GM18867 (cell line): ENCODE data around the gene ATRIP.

Experiments used
- ATAC-seq: cut with Tn5 transposase; IDR thresholded peaks from one replicate; pipeline ENCODE4 v1.9.1; 2021; ENCODE audit warnings: mild to moderate bottlenecking, moderate library complexity; ENCODE audit not compliant: unreplicated experiment

ATRIP gene

DNA sequence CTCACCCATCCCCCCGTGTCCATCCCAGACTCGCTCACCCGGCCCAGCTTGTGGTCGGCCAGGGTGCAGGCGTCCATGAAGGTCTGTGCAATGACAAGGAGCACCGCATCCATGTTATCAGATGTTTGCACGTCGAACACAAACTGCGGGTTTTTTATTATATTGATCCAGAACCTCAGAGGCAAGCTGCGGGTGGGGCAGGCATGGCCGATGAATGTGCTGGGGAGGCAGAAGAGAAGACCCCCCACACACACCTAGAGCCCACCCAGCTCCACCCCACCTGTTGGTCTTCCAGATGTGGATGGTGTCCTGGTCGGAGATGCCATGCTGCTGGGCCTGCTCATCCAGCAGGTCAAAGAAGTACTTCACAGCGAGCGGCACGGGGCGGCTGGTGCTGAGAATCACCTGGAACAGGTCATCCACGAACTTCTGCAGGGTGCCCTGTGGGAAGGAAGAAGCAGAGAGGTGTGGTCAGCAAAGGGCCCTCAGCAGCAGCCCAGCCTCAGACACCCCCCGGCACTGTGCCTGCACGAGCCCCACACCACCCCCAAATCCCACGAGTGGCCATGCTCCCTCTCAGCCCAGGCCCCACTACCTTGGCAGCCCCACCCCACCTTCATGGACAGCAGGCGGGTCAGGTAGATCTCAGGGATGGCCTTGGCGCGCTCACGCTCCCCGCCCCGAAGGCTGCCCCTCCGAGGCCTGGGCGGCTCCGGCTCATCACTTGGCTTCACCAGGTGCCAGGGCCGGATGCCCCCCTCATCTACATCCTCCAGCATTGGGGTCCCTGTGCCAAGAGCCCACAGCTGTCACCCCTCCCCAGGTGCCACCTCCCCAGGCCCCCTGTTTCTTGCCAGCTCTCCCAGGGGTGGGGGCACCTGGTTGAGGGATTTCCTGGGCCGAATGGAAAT is 37.0 kb upstream of the ATRIP start:
- no peak for ATAC-seq

GRCh38 chr3:48410205-48411040 is 36.1 kb upstream of the ATRIP start:
- no peak for ATAC-seq

DNA sequence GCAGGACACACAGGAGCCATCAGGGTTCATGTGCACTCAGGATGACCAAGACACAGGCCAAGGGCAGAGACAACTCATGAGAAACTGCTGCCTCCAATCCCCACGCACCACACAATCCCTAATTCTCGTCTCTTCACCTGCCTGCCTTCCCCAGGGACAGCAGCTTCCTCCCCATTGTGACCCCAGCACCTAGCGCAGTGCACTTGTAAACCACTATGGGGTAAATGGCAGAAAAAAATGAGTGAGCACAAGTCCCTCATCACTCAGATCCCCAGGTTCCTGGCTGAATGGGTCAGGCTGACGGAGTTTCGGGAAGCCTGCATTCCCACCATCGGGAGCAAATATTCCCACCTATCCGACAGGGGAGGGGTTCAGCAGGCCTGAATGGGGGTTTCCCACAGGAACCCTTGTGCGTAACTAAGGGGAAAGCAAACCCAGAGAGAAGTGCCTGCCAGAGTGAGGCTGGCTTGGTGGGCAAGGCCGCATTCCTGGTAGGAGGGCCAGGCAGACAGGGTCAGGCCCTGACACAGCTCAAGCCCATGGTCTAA is 35.4 kb upstream of the ATRIP start:
- ATAC-seq, result no peak

GRCh38 chr3:48411606-48412374 is 34.7 kb upstream of the ATRIP start:
- no peak for ATAC-seq

DNA sequence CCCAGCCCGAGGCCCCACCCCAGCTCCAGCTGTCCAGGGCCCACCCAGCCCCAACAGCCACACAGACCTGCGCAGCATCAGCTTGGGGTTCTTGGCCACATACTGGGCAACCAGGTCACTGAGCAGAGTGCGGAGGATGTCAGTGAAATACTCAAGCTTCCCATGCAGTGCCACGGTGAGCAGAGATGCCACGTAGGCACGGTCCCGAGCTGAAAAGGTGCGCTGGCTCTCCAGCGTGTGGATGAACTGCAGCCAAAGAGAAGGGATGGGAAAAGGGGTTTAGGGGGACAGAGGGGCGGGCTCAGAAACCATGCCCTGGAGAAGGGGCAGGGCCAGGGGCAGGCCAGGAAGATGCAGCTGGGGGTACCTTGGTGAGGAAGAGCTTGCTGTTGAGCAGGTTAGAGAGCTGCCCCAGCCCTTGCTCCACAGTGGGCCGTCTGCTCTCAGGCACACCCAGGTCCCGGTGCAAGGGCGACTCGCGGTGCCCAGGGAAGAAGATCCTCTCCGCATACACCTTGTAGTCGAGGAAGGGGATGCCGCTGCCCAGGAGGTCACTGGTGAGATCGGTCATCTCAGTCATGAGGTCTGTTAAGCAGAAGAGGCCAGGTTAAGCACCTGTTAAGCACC is 34.0 kb upstream of the ATRIP start:
- ATAC-seq, result no peak

DNA sequence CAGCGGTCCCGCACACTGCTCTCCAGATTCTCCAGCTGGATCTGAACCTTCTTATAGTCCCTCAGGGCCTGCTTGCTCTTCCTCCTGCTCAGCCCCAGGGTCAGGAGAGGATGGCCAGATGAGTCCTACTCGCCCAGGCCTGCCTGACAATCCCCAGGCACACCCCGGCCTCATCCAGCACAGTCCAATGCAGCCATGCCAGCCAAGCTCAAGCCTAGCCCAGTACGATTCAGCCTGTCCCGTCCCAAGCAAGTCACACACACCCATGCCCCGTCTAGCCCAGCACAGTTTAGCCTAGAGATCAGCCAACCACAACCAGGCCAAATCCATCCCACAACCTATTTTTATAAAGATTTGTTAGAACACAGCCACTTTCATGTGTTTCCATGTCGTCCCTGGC is 33.5 kb upstream of the ATRIP start:
- no peak for ATAC-seq

GRCh38 chr3:48413611-48414010 is 32.9 kb upstream of the ATRIP start:
- ATAC-seq, result no peak

DNA sequence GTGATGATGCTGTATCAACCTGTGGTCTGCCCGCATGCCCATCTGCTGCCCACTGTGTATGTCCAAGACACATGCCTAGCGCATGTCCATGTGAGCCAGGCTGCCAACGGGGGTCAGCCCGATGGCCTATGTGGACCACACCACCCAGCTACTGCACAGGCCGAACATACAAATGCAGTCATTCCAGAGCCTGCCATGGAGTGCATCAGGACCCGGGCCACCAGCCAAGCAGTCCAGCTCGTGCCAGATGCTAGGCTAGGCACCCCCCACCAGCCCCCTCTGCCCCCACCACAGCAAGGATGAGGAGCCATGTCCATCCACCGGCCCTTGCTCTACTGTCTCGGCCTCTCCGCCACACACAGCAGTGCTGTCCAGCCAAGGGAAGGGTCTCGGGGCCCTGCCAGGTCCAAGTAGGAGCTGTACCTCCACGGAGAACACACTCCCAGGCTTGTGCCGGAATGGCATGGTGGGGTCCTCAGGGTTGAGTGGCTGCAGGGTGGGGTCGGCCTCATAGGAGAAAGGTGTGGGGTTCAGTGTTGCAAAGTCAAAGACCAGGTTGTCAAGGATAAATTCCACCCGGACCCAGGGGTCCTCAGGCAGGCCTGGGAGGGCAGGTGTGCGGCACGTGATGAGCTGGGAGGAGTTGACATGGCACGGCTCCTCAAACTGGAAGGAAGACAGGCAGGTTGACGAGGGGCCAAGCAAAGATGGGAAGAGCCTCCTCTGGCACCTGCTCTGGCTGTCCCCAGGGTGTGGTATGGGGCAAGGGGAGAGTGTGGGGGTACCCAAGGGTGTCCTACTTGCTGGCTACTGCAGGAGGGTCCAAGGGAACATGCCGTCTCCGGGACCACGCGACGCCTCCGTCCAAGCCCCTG is 31.9 kb upstream of the ATRIP start:
- no peak for ATAC-seq

GRCh38 chr3:48415251-48415953 is 31.1 kb upstream of the ATRIP start:
- no peak for ATAC-seq

- ATAC-seq, result no peak
Observed at GRCh38 chr3:48416091-48416505, 30.4 kb upstream of the ATRIP start.

GRCh38 chr3:48416546-48416945 is 30.0 kb upstream of the ATRIP start:
- ATAC-seq, result no peak

- no peak for ATAC-seq
Observed at GRCh38 chr3:48417529-48418108, 28.9 kb upstream of the ATRIP start.

GRCh38 chr3:48418140-48418539 is 28.4 kb upstream of the ATRIP start:
- no peak for ATAC-seq

GRCh38 chr3:48418651-48419050 is 27.9 kb upstream of the ATRIP start:
- ATAC-seq, result no peak

- no peak for ATAC-seq
Observed at GRCh38 chr3:48419149-48419548, 27.4 kb upstream of the ATRIP start.

DNA sequence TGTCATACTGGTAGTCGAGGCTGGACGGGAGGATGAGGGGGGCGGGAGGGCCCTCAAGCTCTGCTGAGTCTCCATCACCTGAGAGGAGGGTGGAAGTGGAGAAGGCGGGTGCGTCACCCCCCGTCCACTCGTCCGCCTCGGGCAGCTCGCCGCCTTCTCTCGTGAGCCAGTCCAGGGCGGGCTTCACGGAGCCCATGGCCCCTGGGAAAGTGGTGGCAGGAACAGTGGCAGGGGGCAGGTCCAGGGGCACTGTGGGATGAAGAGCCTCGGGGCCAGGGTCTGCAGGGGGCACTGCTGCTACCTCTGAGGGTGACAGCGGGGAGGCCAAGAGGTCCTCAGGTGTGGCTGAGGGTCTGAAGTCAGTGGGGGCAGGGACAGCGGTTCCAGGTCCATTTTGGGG is 26.9 kb upstream of the ATRIP start:
- ATAC-seq, result no peak

DNA sequence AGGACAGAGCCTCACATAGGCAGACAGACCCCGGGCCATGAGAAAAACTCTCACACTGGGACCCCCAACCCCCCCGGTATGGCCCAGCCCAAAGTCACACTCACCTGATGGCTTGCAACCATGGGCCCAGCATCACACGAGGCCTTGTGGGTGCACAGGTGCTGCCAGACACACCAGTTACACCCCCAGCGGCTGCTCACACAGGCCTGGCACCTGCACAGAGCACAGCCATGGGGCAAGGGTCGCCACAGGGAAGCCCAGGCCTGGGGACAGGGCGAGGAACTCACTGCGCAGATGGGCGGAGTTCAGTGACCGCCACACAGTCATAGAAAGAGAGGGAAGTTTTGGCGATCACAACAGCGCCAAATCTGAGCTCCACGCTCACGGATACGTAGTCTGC is 26.0 kb upstream of the ATRIP start:
- no peak for ATAC-seq

- no peak for ATAC-seq
Observed at GRCh38 chr3:48422272-48422671, 24.3 kb upstream of the ATRIP start.

GRCh38 chr3:48422681-48423080 is 23.9 kb upstream of the ATRIP start:
- ATAC-seq, result no peak
